Astrocyte (in vitro differentiated cells and primary cell): ENCODE data around the gene C9.
"Not testable (repeated sequence)": the region's sequence is repeated elsewhere in the genome, so short reads cannot be mapped to it uniquely, and the experiment has no call there.

ENCODE experiments used
- EZH2 ChIP-seq: IDR thresholded peaks from 2 replicates; pipeline ENCODE4 v1.6.1; 2012; ENCODE audit warnings: mild to moderate bottlenecking, low read length, inconsistent platforms; ENCODE audit not compliant: insufficient read depth
- TF ChIP-seq, protein P1 (sequence below): IDR thresholded peaks from 2 replicates; pipeline ENCODE4 v1.5.1; 2011; ENCODE audit warnings: low read depth, mild to moderate bottlenecking, inconsistent platforms, low read length, moderate library complexity; ENCODE audit not compliant: insufficient read depth

DNA sequence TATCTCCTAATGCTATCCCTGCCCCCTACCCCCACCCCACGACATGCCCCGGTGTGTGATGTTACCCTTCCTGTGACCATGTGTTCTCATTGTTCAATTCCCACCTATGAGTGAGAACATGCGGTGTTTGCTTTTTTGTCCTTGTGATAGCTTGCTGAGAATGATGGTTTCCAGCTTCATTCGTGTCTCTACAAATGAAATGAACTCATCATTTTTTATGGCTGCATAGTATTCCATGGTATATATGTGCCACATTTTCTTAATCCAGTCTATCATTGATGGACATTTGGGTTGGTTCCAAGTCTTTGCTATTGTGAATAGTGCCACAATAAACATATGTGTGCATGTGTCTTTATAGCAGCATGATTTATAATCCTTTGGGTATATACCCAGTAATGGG is 88.4 kb downstream of the C9 start:
- TF ChIP-seq, protein P1, sequence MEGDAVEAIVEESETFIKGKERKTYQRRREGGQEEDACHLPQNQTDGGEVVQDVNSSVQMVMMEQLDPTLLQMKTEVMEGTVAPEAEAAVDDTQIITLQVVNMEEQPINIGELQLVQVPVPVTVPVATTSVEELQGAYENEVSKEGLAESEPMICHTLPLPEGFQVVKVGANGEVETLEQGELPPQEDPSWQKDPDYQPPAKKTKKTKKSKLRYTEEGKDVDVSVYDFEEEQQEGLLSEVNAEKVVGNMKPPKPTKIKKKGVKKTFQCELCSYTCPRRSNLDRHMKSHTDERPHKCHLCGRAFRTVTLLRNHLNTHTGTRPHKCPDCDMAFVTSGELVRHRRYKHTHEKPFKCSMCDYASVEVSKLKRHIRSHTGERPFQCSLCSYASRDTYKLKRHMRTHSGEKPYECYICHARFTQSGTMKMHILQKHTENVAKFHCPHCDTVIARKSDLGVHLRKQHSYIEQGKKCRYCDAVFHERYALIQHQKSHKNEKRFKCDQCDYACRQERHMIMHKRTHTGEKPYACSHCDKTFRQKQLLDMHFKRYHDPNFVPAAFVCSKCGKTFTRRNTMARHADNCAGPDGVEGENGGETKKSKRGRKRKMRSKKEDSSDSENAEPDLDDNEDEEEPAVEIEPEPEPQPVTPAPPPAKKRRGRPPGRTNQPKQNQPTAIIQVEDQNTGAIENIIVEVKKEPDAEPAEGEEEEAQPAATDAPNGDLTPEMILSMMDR, result not testable (repeated sequence)
- not testable (repeated sequence) for TF ChIP-seq EZH2
